NCI-H1694 (cell line): ENCODE measurements around the gene OVCA2.
"Not testable (repeated sequence)": the region's sequence is repeated elsewhere in the genome, so short reads cannot be mapped to it uniquely, and the experiment has no call there.

Experiments used
- DNase-seq: peaks from one replicate; lab custom pipeline; 2025; lab: John Stamatoyannopoulos, UW

OVCA2 gene

GRCh38 chr17:2041561-2042389 lies at the start of gene OVCA2:
Gene OVCA2, plus strand, starts transcription at chr17:2042022. Its CDS starts 26 bp downstream, at chr17:2042048.
- DNase-seq, result peak; percentile 88

GRCh38 chr17:1992541-1992940 lies 49.3 kb upstream of the OVCA2 start:
- DNase-seq, result no peak

GRCh38 chr17:1994707-1995106 lies 47.1 kb upstream of the OVCA2 start:
- no peak for DNase-seq

GRCh38 chr17:1995321-1995892 lies 46.4 kb upstream of the OVCA2 start:
- no peak for DNase-seq

GRCh38 chr17:1995907-1996799 lies 45.7 kb upstream of the OVCA2 start:
- DNase-seq, result no peak

- no peak for DNase-seq
Measured at GRCh38 chr17:1996800-1997288, 45.0 kb upstream of the OVCA2 start.

- DNase-seq, result no peak
Measured at GRCh38 chr17:1997289-1997926, 44.4 kb upstream of the OVCA2 start.

- no peak for DNase-seq
Measured at GRCh38 chr17:1997927-1998742, 43.7 kb upstream of the OVCA2 start.

GRCh38 chr17:1999557-2000251 lies 42.1 kb upstream of the OVCA2 start:
- DNase-seq, result peak; percentile 53

- no peak for DNase-seq
Measured at GRCh38 chr17:2002767-2003329, 39.0 kb upstream of the OVCA2 start.

GRCh38 chr17:2003525-2003924 lies 38.3 kb upstream of the OVCA2 start:
- DNase-seq, result no peak

- no peak for DNase-seq
Measured at GRCh38 chr17:2004435-2004952, 37.3 kb upstream of the OVCA2 start.

GRCh38 chr17:2008332-2009126 lies 33.3 kb upstream of the OVCA2 start:
- no peak for DNase-seq

GRCh38 chr17:2009737-2010136 lies 32.1 kb upstream of the OVCA2 start:
- no peak for DNase-seq

GRCh38 chr17:2011411-2012371 lies 30.1 kb upstream of the OVCA2 start:
- no peak for DNase-seq

GRCh38 chr17:2012499-2012898 lies 29.3 kb upstream of the OVCA2 start:
- DNase-seq, result no peak

GRCh38 chr17:2013220-2013993 lies 28.4 kb upstream of the OVCA2 start:
- not testable (repeated sequence) for DNase-seq
